ENCODE data around the gene LUZP1.

GRCh38 chr1:23208527-23208926, 39.9 kb upstream of the LUZP1 start:
- TF ChIP-seq, protein P1, sequence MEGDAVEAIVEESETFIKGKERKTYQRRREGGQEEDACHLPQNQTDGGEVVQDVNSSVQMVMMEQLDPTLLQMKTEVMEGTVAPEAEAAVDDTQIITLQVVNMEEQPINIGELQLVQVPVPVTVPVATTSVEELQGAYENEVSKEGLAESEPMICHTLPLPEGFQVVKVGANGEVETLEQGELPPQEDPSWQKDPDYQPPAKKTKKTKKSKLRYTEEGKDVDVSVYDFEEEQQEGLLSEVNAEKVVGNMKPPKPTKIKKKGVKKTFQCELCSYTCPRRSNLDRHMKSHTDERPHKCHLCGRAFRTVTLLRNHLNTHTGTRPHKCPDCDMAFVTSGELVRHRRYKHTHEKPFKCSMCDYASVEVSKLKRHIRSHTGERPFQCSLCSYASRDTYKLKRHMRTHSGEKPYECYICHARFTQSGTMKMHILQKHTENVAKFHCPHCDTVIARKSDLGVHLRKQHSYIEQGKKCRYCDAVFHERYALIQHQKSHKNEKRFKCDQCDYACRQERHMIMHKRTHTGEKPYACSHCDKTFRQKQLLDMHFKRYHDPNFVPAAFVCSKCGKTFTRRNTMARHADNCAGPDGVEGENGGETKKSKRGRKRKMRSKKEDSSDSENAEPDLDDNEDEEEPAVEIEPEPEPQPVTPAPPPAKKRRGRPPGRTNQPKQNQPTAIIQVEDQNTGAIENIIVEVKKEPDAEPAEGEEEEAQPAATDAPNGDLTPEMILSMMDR (IDR thresholded peaks at IDR 0.05; ENCODE audit: poor library complexity) = no peak
- no peak for TF ChIP-seq EZH2phosphoT487 (IDR thresholded peaks at IDR 0.05; ENCODE audit: low read depth, severe bottlenecking, unreplicated experiment)
- TF ChIP-seq EZH2 (IDR thresholded peaks at IDR 0.05; ENCODE audit: borderline replicate concordance) = no peak
